Astrocyte of the cerebellum (primary cell): ENCODE results near the gene TRAF2.
A peak's percentile ranks its signal among the peaks of the same experiment; 100 is the strongest.

Experiments used
- DNase-seq: peaks from one replicate; pipeline ENCODE4 v3.0.0-alpha.2; 2011; ENCODE audit warnings: low read depth
- H3K4me3 ChIP-seq: 2 replicates; pipeline ENCODE4 v1.5.1; 2011; ENCODE audit warnings: mild to moderate bottlenecking, low read depth, low read length, moderate library complexity
- CTCF ChIP-seq: IDR thresholded peaks from 2 replicates; pipeline ENCODE4 v1.5.1; 2012; ENCODE audit warnings: low read length, low read depth, moderate library complexity, mild to moderate bottlenecking; ENCODE audit errors: missing control alignments
- in situ Hi-C: cut with HindIII; loops from 2 replicates; pipeline ENCODE4 v1.10.0; 2017; ENCODE audit warnings: low sequenced_read_pairs

The TRAF2 gene

GRCh38 chr9:136944519-136945332 is 58.4 kb downstream of the TRAF2 start, which contains the start of the genes C8G and FBXW5:
TSS of gene C8G (plus strand) at chr9:136945243. CDS start at chr9:136945321, 78 bp downstream.
TSS of gene FBXW5 (minus strand) at chr9:136944738. CDS start at chr9:136944083, 655 bp downstream.
- peak within 1 kb of the TSS; percentile 75 for H3K4me3 ChIP-seq
- peak; percentile 77 for DNase-seq
- TF ChIP-seq CTCF, result peak; percentile 93
- in situ Hi-C loops, result no loop called here

- in situ Hi-C loops, result no loop called here
- no peak for TF ChIP-seq CTCF
- H3K4me3 ChIP-seq, result no peak overlapping the region
- DNase-seq, result no peak
Observed at GRCh38 chr9:136945333-136946227, 59.3 kb downstream of the TRAF2 start.

- no peak for DNase-seq
- no peak overlapping the region for H3K4me3 ChIP-seq
- no peak for TF ChIP-seq CTCF
- in situ Hi-C loops, result no loop called here
Observed at GRCh38 chr9:136946228-136947027, 60.1 kb downstream of the TRAF2 start.

- no peak for DNase-seq
- no peak overlapping the region for H3K4me3 ChIP-seq
- in situ Hi-C loops, result no loop called here
- no peak for TF ChIP-seq CTCF
Observed at GRCh38 chr9:136947028-136947891, 60.9 kb downstream of the TRAF2 start.

GRCh38 chr9:136947955-136948510 is 61.7 kb downstream of the TRAF2 start:
- TF ChIP-seq CTCF, result peak; percentile 54
- no peak for DNase-seq
- in situ Hi-C loops, result no loop called here
- H3K4me3 ChIP-seq, result no peak overlapping the region
